ENCODE data around the gene ZNF319. TPM values are rescaled to one million over a fixed set of nuclear protein-coding genes. Genes with fewer than 3 reads are reported as not detected.

The ZNF319 gene
- total and polyA plus RNA-seq, 4 donors = 0.64 to 3.4 (median 2.6) TPM

- TF ChIP-seq FOXA2 (IDR thresholded peaks at IDR 0.05) = no peak
- TF ChIP-seq MAX (IDR thresholded peaks at IDR 0.05) = no peak
- no peak for TF ChIP-seq SP1 (IDR thresholded peaks at IDR 0.05)
- TF ChIP-seq FOXA1 (IDR thresholded peaks at IDR 0.05) = no peak
- TF ChIP-seq NR2F2 (IDR thresholded peaks at IDR 0.05) = no peak
- no peak for TF ChIP-seq TAF1 (conservative IDR thresholded peaks at IDR 0.05)
- no peak for TF ChIP-seq CTCF (IDR thresholded peaks at IDR 0.05; ENCODE audit: low read depth, low read length, missing input control)
- no peak for TF ChIP-seq HNF4A (conservative IDR thresholded peaks at IDR 0.05)
- peaks cover 13 to 37% (median 28%) of the 10 kb centered on the region in 4 donors for H3K36me3 ChIP-seq (ENCODE audit: control insufficient read depth in 4 of 4, insufficient read depth in 3 of 4, low read depth in 1 of 4, low read length in 3 of 4)
- WGBS = 93% methylated on average over 6 of the region's 6 CpGs
- no peaks in the 10 kb centered on the region for H3K9me3 ChIP-seq (ENCODE audit: control insufficient read depth in 4 of 4, low read length in 3 of 4)
- H3K4me1 ChIP-seq (ENCODE audit: control insufficient read depth in 4 of 4, insufficient read depth in 4 of 4, low read length in 3 of 4) = peaks cover 19 to 34% (median 26%) of the 10 kb centered on the region in 4 donors
- no peaks in the 10 kb centered on the region for H3K27me3 ChIP-seq (ENCODE audit: control insufficient read depth in 4 of 4, insufficient read depth in 4 of 4, low read length in 3 of 4)
- no peak for DNase-seq (ENCODE audit: low spot score)
- no peak overlapping the region for H3K9ac ChIP-seq (ENCODE audit: low read depth in 1 of 2, low read length in 2 of 2)
- H3K27ac ChIP-seq (ENCODE audit: low read depth in 1 of 2, low read length in 2 of 2) = no peak overlapping the region
- H3K4me3 ChIP-seq (ENCODE audit: low read depth in 1 of 3, low read length in 3 of 3) = no peak overlapping the region
These were observed 36.5 kb upstream of the ZNF319 start for GRCh38 chr16:58036943-58037342.

- no peak overlapping the region for H3K4me3 ChIP-seq (ENCODE audit: low read depth in 1 of 3, low read length in 3 of 3)
- peaks cover 6 to 27% (median 18%) of the 10 kb centered on the region in 4 donors for H3K36me3 ChIP-seq (ENCODE audit: control insufficient read depth in 4 of 4, insufficient read depth in 3 of 4, low read depth in 1 of 4, low read length in 3 of 4)
- no peak for TF ChIP-seq RAD21 (IDR thresholded peaks at IDR 0.05)
- TF ChIP-seq TAF1 (conservative IDR thresholded peaks at IDR 0.05) = no peak
- no peak for TF ChIP-seq YY1 (IDR thresholded peaks at IDR 0.05)
- no peak for TF ChIP-seq SP1 (IDR thresholded peaks at IDR 0.05)
- TF ChIP-seq, protein P1, sequence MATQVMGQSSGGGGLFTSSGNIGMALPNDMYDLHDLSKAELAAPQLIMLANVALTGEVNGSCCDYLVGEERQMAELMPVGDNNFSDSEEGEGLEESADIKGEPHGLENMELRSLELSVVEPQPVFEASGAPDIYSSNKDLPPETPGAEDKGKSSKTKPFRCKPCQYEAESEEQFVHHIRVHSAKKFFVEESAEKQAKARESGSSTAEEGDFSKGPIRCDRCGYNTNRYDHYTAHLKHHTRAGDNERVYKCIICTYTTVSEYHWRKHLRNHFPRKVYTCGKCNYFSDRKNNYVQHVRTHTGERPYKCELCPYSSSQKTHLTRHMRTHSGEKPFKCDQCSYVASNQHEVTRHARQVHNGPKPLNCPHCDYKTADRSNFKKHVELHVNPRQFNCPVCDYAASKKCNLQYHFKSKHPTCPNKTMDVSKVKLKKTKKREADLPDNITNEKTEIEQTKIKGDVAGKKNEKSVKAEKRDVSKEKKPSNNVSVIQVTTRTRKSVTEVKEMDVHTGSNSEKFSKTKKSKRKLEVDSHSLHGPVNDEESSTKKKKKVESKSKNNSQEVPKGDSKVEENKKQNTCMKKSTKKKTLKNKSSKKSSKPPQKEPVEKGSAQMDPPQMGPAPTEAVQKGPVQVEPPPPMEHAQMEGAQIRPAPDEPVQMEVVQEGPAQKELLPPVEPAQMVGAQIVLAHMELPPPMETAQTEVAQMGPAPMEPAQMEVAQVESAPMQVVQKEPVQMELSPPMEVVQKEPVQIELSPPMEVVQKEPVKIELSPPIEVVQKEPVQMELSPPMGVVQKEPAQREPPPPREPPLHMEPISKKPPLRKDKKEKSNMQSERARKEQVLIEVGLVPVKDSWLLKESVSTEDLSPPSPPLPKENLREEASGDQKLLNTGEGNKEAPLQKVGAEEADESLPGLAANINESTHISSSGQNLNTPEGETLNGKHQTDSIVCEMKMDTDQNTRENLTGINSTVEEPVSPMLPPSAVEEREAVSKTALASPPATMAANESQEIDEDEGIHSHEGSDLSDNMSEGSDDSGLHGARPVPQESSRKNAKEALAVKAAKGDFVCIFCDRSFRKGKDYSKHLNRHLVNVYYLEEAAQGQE (IDR thresholded peaks at IDR 0.05) = no peak
- TF ChIP-seq ZBTB33 (IDR thresholded peaks at IDR 0.05) = no peak
- TF ChIP-seq HNF4G (IDR thresholded peaks at IDR 0.05) = no peak
- WGBS = 90% methylated on average over 14 of the region's 14 CpGs
- H3K27ac ChIP-seq (ENCODE audit: low read depth in 1 of 2, low read length in 2 of 2) = no peak overlapping the region
- H3K9me3 ChIP-seq (ENCODE audit: control insufficient read depth in 4 of 4, low read length in 3 of 4) = no peaks in the 10 kb centered on the region
- no peaks in the 10 kb centered on the region for H3K27me3 ChIP-seq (ENCODE audit: control insufficient read depth in 4 of 4, insufficient read depth in 4 of 4, low read length in 3 of 4)
- peaks cover 25 to 46% (median 37%) of the 10 kb centered on the region in 4 donors for H3K4me1 ChIP-seq (ENCODE audit: control insufficient read depth in 4 of 4, insufficient read depth in 4 of 4, low read length in 3 of 4)
- no peak overlapping the region for H3K9ac ChIP-seq (ENCODE audit: low read depth in 1 of 2, low read length in 2 of 2)
- DNase-seq (ENCODE audit: low spot score) = no peak
These were observed 35.1 kb upstream of the ZNF319 start for GRCh38 chr16:58035356-58036170.
